ENCODE measurements around the gene CLASP2.
A peak's percentile ranks its signal among the peaks of the same experiment; 100 is the strongest.
"Not testable (repeated sequence)": the region's sequence is repeated elsewhere in the genome, so short reads cannot be mapped to it uniquely, and the experiment has no call there.

CLASP2 gene

GRCh38 chr3:33717866-33718594, at the start of gene CLASP2:
CLASP2 (minus strand) TSS chr3:33718254; CDS start chr3:33718002, 252 bp downstream.
- Mint-ChIP-seq H3K27me3 (no peaks in the 10 kb centered on the region), H3K27ac (peak within 1 kb of the TSS; percentile 97), H3K9me3 (no peaks in the 10 kb centered on the region), H3K4me1 (peaks cover 0 to 7% of the 10 kb centered on the region in 2 donors), H3K4me3 (peak within 1 kb of the TSS; percentile 96 to 97), H3K36me3 (no peaks in the 10 kb centered on the region)
- peak; percentile 87 for DNase-seq
- ATAC-seq (replicated peaks) = peak; percentile 93 to 96

DNA sequence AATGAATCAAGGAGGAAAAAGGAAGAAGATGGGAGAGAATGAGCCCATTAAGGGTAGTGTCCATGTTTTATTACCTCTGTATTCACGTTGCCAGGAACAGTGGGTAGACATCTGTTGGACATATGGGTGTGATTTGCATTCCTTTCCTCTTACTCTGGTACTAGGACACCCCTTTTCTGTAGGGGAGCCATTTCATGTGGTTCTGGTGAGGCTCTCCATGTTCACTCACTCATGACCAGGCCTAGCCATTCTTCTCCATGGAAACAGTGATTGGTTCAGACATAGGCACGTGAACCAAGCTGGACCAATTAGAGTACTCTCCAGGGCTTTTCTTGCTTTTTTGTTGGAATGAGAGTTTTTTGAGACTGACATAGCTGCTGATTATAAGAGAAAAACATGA, 40.8 kb upstream of the CLASP2 start:
- Mint-ChIP-seq H3K27me3 (peaks cover 8 to 14% of the 10 kb centered on the region in 2 donors), H3K9me3 (peaks cover 6 to 13% of the 10 kb centered on the region in 2 donors), H3K4me3 (no peak overlapping the region), H3K4me1 (no peaks in the 10 kb centered on the region), H3K36me3 (peaks cover 0 to 10% of the 10 kb centered on the region in 2 donors), H3K27ac (no peak overlapping the region)
- no peak for DNase-seq
- ATAC-seq (replicated peaks) = no peak

DNA sequence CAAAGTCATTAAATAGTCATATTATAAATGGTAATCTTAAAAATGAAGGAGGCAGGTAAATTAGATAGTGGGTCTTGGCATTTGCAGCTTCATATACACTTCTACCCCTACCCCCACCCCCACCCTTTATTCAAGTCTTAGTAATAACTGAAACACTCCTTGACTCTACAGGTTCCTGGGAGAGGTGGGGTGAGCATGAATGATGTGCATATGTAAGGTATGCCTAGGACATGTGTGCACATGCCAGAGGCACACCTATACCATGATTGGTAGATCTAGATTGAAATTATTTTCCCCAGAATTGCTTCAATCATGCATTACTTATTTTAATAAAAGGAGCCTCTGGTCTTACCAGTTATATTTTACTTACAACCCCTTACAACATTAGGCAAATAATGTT, 40.2 kb upstream of the CLASP2 start:
- no peaks in the 10 kb centered on the region for H3K4me1 Mint-ChIP-seq
- peaks cover 6 to 12% of the 10 kb centered on the region in 2 donors for H3K27me3 Mint-ChIP-seq
- H3K27ac Mint-ChIP-seq = no peak overlapping the region
- H3K9me3 Mint-ChIP-seq = peaks cover 8 to 13% of the 10 kb centered on the region in 2 donors
- no peak for ATAC-seq (replicated peaks)
- no peak for DNase-seq
- no peak overlapping the region for H3K4me3 Mint-ChIP-seq
- H3K36me3 Mint-ChIP-seq = peaks cover 0 to 10% of the 10 kb centered on the region in 2 donors

DNA sequence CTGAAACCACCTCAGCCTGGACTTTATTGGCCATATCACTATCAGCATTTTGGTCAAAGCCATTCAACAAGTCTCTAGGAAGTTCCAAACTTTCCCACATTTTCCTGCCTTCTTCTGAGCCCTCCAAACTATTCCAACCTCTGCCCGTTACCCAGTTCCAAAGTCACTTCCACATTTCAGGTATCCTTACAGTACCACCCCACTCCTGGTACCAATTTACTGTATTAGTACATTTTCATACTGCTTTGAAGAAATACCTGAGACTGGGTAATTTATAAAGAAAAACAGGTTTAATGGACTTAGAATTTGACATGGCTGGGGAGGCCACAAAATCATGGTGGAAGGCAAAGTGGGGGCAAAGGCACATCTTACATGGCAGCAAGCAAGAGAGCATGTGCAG, 36.3 kb upstream of the CLASP2 start:
- H3K4me3 Mint-ChIP-seq; H3K27me3 Mint-ChIP-seq; H3K27ac Mint-ChIP-seq; DNase-seq; ATAC-seq (replicated peaks); H3K4me1 Mint-ChIP-seq: not testable (repeated sequence)
- peaks cover 8 to 13% of the 10 kb centered on the region in 2 donors for H3K9me3 Mint-ChIP-seq
- H3K36me3 Mint-ChIP-seq = peaks cover 0 to 10% of the 10 kb centered on the region in 2 donors

- no peak for ATAC-seq (replicated peaks)
- H3K27ac Mint-ChIP-seq = no peak overlapping the region
- H3K36me3 Mint-ChIP-seq = peaks cover 0 to 10% of the 10 kb centered on the region in 2 donors
- H3K4me1 Mint-ChIP-seq = peaks cover 0 to 1% of the 10 kb centered on the region in 2 donors
- peaks cover 8 to 9% of the 10 kb centered on the region in 2 donors for H3K9me3 Mint-ChIP-seq
- DNase-seq = no peak
- no peak overlapping the region for H3K4me3 Mint-ChIP-seq
- H3K27me3 Mint-ChIP-seq = peaks cover 0 to 4% of the 10 kb centered on the region in 2 donors
Observed at GRCh38 chr3:33751336-33751735, 33.3 kb upstream of the CLASP2 start.

- no peak for ATAC-seq (replicated peaks)
- peaks cover 0 to 10% of the 10 kb centered on the region in 2 donors for H3K36me3 Mint-ChIP-seq
- peaks cover 0 to 1% of the 10 kb centered on the region in 2 donors for H3K4me1 Mint-ChIP-seq
- peaks cover 8 to 9% of the 10 kb centered on the region in 2 donors for H3K9me3 Mint-ChIP-seq
- no peak overlapping the region for H3K27ac Mint-ChIP-seq
- DNase-seq = no peak
- H3K27me3 Mint-ChIP-seq = peaks cover 0 to 6% of the 10 kb centered on the region in 2 donors
- H3K4me3 Mint-ChIP-seq = no peak overlapping the region
Observed at GRCh38 chr3:33750211-33750548, 32.1 kb upstream of the CLASP2 start.

DNA sequence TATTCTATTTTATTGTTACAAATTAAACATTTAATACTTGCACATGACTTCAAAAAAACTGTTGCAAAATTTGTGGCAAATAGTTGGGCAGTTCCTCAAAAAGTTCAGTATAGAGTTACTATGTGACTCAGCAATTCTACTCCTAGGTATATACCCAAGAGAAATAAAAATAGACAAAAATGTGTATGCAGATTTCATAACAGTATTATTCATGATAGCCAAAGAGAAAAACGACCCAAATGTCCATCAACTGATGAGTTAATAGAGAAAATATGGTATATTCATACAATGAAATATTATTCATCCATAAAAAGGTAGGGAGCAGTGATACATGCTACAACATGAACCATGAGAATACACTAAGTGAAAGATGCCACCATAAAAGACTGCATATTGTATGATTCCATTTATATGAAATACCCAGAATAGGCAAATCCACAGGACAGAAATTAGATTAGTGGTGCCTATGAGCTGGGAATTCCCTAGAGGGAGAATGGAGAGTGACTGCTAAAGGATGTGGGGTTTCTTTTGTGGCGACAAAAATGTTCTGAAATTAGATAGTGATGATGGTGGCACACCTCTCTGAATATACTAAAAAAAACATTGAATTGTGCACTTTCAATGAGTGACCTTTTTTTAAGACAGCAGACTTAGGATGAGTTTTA, 31.6 kb upstream of the CLASP2 start:
- Mint-ChIP-seq H3K36me3 (peaks cover 0 to 6% of the 10 kb centered on the region in 2 donors), H3K4me3 (no peak overlapping the region), H3K27ac (no peak overlapping the region), H3K27me3 (peaks cover 0 to 8% of the 10 kb centered on the region in 2 donors), H3K4me1 (peaks cover 0 to 1% of the 10 kb centered on the region in 2 donors), H3K9me3 (peaks cover 4 to 6% of the 10 kb centered on the region in 2 donors)
- DNase-seq (no peak), ATAC-seq (replicated peaks) (peak in 1 of 2 donors; percentile 41)

DNA sequence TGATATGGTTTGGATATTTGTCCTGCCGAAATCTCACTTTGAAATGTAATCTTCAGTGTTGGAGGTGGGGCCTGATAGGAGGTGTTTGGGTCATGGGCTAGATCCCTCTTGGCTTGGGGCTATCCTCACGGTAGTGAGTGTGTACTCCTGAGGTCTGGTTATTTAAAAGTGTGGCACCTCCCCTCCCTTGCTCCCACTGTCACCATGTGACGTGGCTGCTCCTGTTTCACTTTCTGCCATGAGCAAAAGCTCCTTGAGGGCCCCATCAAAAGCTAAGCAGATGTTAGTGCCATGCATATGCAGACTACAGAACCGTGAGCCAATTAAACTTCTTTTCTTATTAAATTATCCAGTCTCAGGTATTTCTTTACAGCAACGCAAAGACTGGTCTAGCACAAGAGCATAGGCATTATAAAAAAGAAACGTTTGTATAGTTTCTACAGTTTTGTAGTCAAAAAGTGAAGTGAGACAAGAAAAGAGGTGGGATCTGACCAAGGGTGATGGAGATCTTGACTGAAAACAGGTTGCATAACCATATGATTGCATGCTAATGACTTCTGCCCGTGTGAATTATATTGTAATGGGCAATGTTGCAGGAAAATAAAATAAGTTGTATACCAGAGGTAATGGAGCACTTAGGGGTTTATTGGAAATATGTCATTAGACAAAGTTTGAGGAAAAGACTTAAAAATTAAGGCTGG, 28.5 kb upstream of the CLASP2 start:
- H3K4me1 Mint-ChIP-seq = peaks cover 0 to 1% of the 10 kb centered on the region in 2 donors
- H3K9me3 Mint-ChIP-seq = no peaks in the 10 kb centered on the region
- H3K36me3 Mint-ChIP-seq = no peaks in the 10 kb centered on the region
- H3K27me3 Mint-ChIP-seq = peaks cover 0 to 12% of the 10 kb centered on the region in 2 donors
- DNase-seq = no peak
- ATAC-seq (replicated peaks) = no peak
- no peak overlapping the region for H3K4me3 Mint-ChIP-seq
- H3K27ac Mint-ChIP-seq = no peak overlapping the region

GRCh38 chr3:33737146-33737545, 19.1 kb upstream of the CLASP2 start:
- H3K27me3 Mint-ChIP-seq = peaks cover 22 to 26% of the 10 kb centered on the region in 2 donors
- peaks cover 3 to 4% of the 10 kb centered on the region in 2 donors for H3K9me3 Mint-ChIP-seq
- DNase-seq (no peak), ATAC-seq (replicated peaks) (no peak)
- H3K4me1 Mint-ChIP-seq = no peaks in the 10 kb centered on the region
- no peak overlapping the region for H3K27ac Mint-ChIP-seq
- H3K36me3 Mint-ChIP-seq = no peaks in the 10 kb centered on the region
- no peak overlapping the region for H3K4me3 Mint-ChIP-seq

DNA sequence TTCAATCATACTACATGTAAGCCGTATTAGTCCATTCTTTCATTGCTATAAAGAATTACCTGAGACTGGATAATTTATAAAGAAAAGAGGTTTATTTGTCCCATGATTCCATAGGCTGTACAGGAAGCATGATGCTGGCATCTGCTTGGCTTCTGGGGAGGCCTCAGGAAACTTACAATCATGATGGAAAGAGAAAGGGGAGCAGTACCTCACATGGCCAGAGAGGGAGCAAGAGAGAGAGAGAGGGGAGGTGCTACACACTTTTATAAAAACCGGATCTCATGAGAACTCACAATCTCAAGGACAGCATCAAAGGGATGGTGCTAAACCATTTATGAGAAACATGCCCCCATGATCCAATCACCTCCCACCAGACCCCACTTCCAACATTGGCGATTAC, 14.3 kb upstream of the CLASP2 start:
- Mint-ChIP-seq H3K4me3 (no peak overlapping the region), H3K36me3 (no peaks in the 10 kb centered on the region), H3K9me3 (peaks cover 7 to 10% of the 10 kb centered on the region in 2 donors), H3K27me3 (peaks cover 11 to 22% of the 10 kb centered on the region in 2 donors), H3K27ac (no peak overlapping the region), H3K4me1 (no peaks in the 10 kb centered on the region)
- ATAC-seq (replicated peaks) (no peak), DNase-seq (no peak)

DNA sequence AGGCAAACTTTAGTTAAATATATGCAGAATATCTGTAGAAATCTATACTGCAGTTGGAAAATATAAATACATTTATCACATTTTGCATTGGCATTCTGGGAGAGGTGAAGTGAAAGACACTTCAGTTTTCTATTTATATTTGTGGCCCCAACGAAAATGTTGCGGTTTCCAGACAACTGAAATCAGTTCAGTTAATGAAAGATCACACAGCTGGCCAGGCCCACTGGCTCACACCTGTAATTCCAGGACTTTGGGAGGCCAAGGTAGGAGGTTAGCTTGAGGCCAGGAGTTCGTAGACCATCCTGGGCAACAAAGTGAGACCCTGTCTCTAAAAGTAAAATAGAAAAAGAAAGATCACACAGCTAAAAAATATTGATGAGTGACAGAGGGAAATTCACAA, 11.9 kb upstream of the CLASP2 start:
- Mint-ChIP-seq H3K4me3 (no peak overlapping the region), H3K36me3 (no peaks in the 10 kb centered on the region), H3K9me3 (peaks cover 7 to 10% of the 10 kb centered on the region in 2 donors), H3K27ac (no peak overlapping the region), H3K4me1 (no peaks in the 10 kb centered on the region), H3K27me3 (peaks cover 10 to 12% of the 10 kb centered on the region in 2 donors)
- DNase-seq (no peak), ATAC-seq (replicated peaks) (no peak)

GRCh38 chr3:33724256-33724655, 6.2 kb upstream of the CLASP2 start:
- H3K36me3 Mint-ChIP-seq = no peaks in the 10 kb centered on the region
- H3K27me3 Mint-ChIP-seq = peaks cover 0 to 4% of the 10 kb centered on the region in 2 donors
- no peak overlapping the region for H3K27ac Mint-ChIP-seq
- no peak overlapping the region for H3K4me3 Mint-ChIP-seq
- no peaks in the 10 kb centered on the region for H3K4me1 Mint-ChIP-seq
- no peaks in the 10 kb centered on the region for H3K9me3 Mint-ChIP-seq
- ATAC-seq (replicated peaks) (no peak), DNase-seq (no peak)

- Mint-ChIP-seq H3K27ac (no peak overlapping the region), H3K27me3 (peaks cover 0 to 4% of the 10 kb centered on the region in 2 donors), H3K4me1 (no peaks in the 10 kb centered on the region), H3K4me3 (no peak overlapping the region), H3K9me3 (no peaks in the 10 kb centered on the region), H3K36me3 (no peaks in the 10 kb centered on the region)
- DNase-seq = no peak
- ATAC-seq (replicated peaks) = no peak
Observed at GRCh38 chr3:33722626-33723370, 4.7 kb upstream of the CLASP2 start.

- H3K4me3 Mint-ChIP-seq = no peak overlapping the region
- ATAC-seq (replicated peaks) (no peak), DNase-seq (no peak)
- H3K9me3 Mint-ChIP-seq = no peaks in the 10 kb centered on the region
- H3K27me3 Mint-ChIP-seq = peaks cover 0 to 2% of the 10 kb centered on the region in 2 donors
- H3K27ac Mint-ChIP-seq = no peak overlapping the region
- H3K4me1 Mint-ChIP-seq = no peaks in the 10 kb centered on the region
- no peaks in the 10 kb centered on the region for H3K36me3 Mint-ChIP-seq
Observed at GRCh38 chr3:33722191-33722590, 4.1 kb upstream of the CLASP2 start.
